CD1c-positive myeloid dendritic cell (primary cell): Measurements from ENCODE around the gene UBE2A.

Experiments
- DNase-seq: peaks from one replicate; pipeline ENCODE4 v3.0.0-alpha.2; 2016; ENCODE audit errors: extremely low spot score

The UBE2A gene

GRCh38 chrX:119574394-119575266 is at the start of gene UBE2A:
TSS of gene UBE2A (plus strand) at chrX:119574563. CDS start at chrX:119574712, 149 bp downstream.
- DNase-seq = peak; percentile 93

GRCh38 chrX:119529345-119530276 is 44.8 kb upstream of the UBE2A start:
- peak; percentile 44 for DNase-seq

GRCh38 chrX:119537487-119537886 is 36.9 kb upstream of the UBE2A start:
- no peak for DNase-seq

GRCh38 chrX:119539872-119540271 is 34.5 kb upstream of the UBE2A start:
- DNase-seq = no peak

GRCh38 chrX:119541188-119541587 is 33.2 kb upstream of the UBE2A start:
- DNase-seq = no peak

GRCh38 chrX:119549327-119550016 is 24.9 kb upstream of the UBE2A start:
- DNase-seq = no peak

GRCh38 chrX:119552508-119552907 is 21.9 kb upstream of the UBE2A start:
- no peak for DNase-seq

GRCh38 chrX:119565107-119565663 is 9.2 kb upstream of the UBE2A start, which contains the start of gene STEEP1:
TSS of gene STEEP1 (minus strand) at chrX:119565409. CDS start at chrX:119565355, 54 bp downstream.
- DNase-seq = peak; percentile 91

- DNase-seq = no peak
Measured at GRCh38 chrX:119570351-119570835, 4.0 kb upstream of the UBE2A start.

- peak; percentile 5 for DNase-seq
Measured at GRCh38 chrX:119573222-119573621, 1.1 kb upstream of the UBE2A start.

GRCh38 chrX:119573840-119574393 is 446 bp upstream of the UBE2A start:
- DNase-seq = peak; percentile 55

- DNase-seq = peak; percentile 2
Measured at GRCh38 chrX:119579414-119579813, 5.1 kb downstream of the UBE2A start.

GRCh38 chrX:119583431-119584059 is 9.2 kb downstream of the UBE2A start:
- no peak for DNase-seq

- no peak for DNase-seq
Measured at GRCh38 chrX:119589810-119590209, 15.4 kb downstream of the UBE2A start.

GRCh38 chrX:119602701-119603255 is 28.4 kb downstream of the UBE2A start:
- DNase-seq = no peak

- no peak for DNase-seq
Measured at GRCh38 chrX:119604766-119605463, 30.6 kb downstream of the UBE2A start.

GRCh38 chrX:119605464-119606279 is 31.3 kb downstream of the UBE2A start:
- DNase-seq = peak; percentile 33

GRCh38 chrX:119606280-119607017 is 32.1 kb downstream of the UBE2A start, which contains the start of gene NKRF:
TSS of gene NKRF (minus strand) at chrX:119606424.
- peak; percentile 96 for DNase-seq
